Measurements from ENCODE around the gene KLRC4.

DNA sequence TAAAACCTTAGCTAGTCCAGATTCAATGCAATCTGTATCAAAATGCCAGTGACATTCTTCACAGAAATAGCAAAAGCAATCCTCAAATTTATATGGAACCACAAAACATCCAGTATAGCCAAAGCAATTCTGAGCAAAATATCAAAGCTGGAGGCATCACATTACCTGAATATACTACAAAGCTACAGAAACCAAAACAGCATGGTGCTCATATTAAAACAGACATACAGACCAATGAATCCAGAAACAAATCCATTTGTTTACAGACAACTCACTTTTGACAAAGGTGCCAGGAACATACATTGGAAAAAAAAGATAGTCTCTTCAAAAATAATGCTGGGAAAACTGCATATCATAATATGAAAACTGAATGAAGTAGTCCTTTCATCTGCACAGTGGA lies 4.8 kb downstream of the KLRC4 start:
- TF ChIP-seq, protein P1, sequence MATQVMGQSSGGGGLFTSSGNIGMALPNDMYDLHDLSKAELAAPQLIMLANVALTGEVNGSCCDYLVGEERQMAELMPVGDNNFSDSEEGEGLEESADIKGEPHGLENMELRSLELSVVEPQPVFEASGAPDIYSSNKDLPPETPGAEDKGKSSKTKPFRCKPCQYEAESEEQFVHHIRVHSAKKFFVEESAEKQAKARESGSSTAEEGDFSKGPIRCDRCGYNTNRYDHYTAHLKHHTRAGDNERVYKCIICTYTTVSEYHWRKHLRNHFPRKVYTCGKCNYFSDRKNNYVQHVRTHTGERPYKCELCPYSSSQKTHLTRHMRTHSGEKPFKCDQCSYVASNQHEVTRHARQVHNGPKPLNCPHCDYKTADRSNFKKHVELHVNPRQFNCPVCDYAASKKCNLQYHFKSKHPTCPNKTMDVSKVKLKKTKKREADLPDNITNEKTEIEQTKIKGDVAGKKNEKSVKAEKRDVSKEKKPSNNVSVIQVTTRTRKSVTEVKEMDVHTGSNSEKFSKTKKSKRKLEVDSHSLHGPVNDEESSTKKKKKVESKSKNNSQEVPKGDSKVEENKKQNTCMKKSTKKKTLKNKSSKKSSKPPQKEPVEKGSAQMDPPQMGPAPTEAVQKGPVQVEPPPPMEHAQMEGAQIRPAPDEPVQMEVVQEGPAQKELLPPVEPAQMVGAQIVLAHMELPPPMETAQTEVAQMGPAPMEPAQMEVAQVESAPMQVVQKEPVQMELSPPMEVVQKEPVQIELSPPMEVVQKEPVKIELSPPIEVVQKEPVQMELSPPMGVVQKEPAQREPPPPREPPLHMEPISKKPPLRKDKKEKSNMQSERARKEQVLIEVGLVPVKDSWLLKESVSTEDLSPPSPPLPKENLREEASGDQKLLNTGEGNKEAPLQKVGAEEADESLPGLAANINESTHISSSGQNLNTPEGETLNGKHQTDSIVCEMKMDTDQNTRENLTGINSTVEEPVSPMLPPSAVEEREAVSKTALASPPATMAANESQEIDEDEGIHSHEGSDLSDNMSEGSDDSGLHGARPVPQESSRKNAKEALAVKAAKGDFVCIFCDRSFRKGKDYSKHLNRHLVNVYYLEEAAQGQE (IDR thresholded peaks at IDR 0.05; ENCODE audit: low read depth): no peak
- no peak for TF ChIP-seq CEBPB (IDR thresholded peaks at IDR 0.05; ENCODE audit: low read depth)
- TF ChIP-seq, protein P2, sequence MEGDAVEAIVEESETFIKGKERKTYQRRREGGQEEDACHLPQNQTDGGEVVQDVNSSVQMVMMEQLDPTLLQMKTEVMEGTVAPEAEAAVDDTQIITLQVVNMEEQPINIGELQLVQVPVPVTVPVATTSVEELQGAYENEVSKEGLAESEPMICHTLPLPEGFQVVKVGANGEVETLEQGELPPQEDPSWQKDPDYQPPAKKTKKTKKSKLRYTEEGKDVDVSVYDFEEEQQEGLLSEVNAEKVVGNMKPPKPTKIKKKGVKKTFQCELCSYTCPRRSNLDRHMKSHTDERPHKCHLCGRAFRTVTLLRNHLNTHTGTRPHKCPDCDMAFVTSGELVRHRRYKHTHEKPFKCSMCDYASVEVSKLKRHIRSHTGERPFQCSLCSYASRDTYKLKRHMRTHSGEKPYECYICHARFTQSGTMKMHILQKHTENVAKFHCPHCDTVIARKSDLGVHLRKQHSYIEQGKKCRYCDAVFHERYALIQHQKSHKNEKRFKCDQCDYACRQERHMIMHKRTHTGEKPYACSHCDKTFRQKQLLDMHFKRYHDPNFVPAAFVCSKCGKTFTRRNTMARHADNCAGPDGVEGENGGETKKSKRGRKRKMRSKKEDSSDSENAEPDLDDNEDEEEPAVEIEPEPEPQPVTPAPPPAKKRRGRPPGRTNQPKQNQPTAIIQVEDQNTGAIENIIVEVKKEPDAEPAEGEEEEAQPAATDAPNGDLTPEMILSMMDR (IDR thresholded peaks at IDR 0.05 in 2 of 3, conservative IDR thresholded peaks at IDR 0.05 in 1 of 3; ENCODE audit: borderline replicate concordance in 1 of 3, insufficient read depth in 1 of 3, low read depth in 2 of 3, low read length in 2 of 3): no peak
- no peak for TF ChIP-seq POLR2A (IDR thresholded peaks at IDR 0.05; ENCODE audit: borderline replicate concordance, extremely low read depth, insufficient read depth, insufficient read length)
- TF ChIP-seq, protein P3, sequence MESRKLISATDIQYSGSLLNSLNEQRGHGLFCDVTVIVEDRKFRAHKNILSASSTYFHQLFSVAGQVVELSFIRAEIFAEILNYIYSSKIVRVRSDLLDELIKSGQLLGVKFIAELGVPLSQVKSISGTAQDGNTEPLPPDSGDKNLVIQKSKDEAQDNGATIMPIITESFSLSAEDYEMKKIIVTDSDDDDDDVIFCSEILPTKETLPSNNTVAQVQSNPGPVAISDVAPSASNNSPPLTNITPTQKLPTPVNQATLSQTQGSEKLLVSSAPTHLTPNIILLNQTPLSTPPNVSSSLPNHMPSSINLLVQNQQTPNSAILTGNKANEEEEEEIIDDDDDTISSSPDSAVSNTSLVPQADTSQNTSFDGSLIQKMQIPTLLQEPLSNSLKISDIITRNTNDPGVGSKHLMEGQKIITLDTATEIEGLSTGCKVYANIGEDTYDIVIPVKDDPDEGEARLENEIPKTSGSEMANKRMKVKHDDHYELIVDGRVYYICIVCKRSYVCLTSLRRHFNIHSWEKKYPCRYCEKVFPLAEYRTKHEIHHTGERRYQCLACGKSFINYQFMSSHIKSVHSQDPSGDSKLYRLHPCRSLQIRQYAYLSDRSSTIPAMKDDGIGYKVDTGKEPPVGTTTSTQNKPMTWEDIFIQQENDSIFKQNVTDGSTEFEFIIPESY (IDR thresholded peaks at IDR 0.05; ENCODE audit: extremely low read depth, insufficient replicate concordance, low read length): no peak
- TF ChIP-seq SP1 (IDR thresholded peaks at IDR 0.05; ENCODE audit: low read depth): no peak
- TF ChIP-seq RAD21 (IDR thresholded peaks at IDR 0.05; ENCODE audit: low read depth): no peak

Data from HCT116 (cell line).